ENCODE data around the gene DAP. TPM values are rescaled to one million over a fixed set of nuclear protein-coding genes. Genes with fewer than 3 reads are reported as not detected.

The DAP gene
- total RNA-seq, 1 donor from 2014 or later: 102 TPM

DNA sequence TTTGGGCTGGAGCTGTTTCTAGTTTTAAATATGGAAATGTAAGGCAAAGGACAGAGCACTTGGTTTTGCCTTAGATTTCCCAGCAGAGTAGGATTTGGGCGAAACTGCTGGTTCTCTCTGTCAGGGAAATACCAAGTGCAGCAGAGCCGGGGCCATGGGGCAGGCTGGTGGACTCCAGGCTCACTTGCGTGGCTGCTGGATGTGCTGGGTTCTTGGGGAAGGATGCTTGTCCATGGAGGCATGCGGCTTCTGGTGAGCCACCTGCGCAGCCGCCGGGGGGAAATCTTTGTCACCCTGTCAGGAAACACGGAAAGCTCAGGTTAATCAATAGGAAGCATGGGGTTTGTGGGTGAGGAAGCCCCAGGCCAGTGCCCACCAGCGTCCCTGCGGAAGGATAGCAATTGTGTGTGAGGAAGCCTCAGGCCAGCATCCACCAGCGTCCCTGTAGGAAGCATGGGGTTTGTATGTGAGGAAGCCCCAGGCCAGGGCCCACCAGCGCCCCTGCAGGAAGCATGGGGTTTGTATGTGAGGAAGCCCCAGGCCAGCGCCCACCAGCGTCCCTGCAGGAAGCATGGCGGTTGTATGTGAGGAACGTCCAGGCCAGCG, 80.1 kb downstream of the DAP start:
- Mint-ChIP-seq H3K36me3 (peaks cover 34% of the 10 kb centered on the region), H3K27ac (no peak overlapping the region), H3K4me3 (no peak overlapping the region), H3K4me1 (ENCODE audit: unreplicated experiment) (peaks cover 5% of the 10 kb centered on the region), H3K9me3 (no peaks in the 10 kb centered on the region), H3K27me3 (no peaks in the 10 kb centered on the region)
- no peak for DNase-seq (ENCODE audit: extremely low spot score, unreplicated experiment)
- TF ChIP-seq CTCF (conservative IDR thresholded peaks at IDR 0.05): no peak

- no peak for DNase-seq (ENCODE audit: extremely low spot score, unreplicated experiment)
- no peaks in the 10 kb centered on the region for H3K9me3 Mint-ChIP-seq
- H3K4me3 Mint-ChIP-seq: no peak overlapping the region
- H3K36me3 Mint-ChIP-seq: peaks cover 25% of the 10 kb centered on the region
- no peak overlapping the region for H3K27ac Mint-ChIP-seq
- H3K27me3 Mint-ChIP-seq: peaks cover 3% of the 10 kb centered on the region
- H3K4me1 Mint-ChIP-seq (ENCODE audit: unreplicated experiment): no peaks in the 10 kb centered on the region
- no peak for TF ChIP-seq CTCF (conservative IDR thresholded peaks at IDR 0.05)
Measured at GRCh38 chr5:10679336-10679988, 81.6 kb downstream of the DAP start.

DNA sequence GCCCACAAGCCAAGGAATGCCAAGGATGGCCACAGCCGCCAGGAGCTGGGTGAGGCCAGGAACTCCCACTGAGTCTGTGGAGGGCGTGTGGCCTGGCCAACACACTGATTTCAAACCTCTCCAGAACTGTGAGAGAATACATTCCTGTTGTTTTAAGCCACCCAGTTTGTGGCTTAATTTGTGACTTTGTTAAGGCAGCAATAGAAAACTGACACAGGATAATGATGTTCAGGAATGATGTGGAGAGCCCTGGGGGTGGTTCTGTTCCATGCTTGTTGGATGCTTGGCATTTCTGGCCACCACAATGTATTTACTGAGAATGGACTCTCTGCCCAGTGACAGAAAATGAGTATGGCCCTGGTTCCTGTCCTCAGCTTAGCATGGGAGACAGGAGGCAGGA, 82.8 kb downstream of the DAP start:
- no peaks in the 10 kb centered on the region for H3K9me3 Mint-ChIP-seq
- H3K27ac Mint-ChIP-seq: no peak overlapping the region
- H3K4me3 Mint-ChIP-seq: no peak overlapping the region
- H3K27me3 Mint-ChIP-seq: peaks cover 6% of the 10 kb centered on the region
- no peak for DNase-seq (ENCODE audit: extremely low spot score, unreplicated experiment)
- no peaks in the 10 kb centered on the region for H3K4me1 Mint-ChIP-seq (ENCODE audit: unreplicated experiment)
- no peak for TF ChIP-seq CTCF (conservative IDR thresholded peaks at IDR 0.05)
- H3K36me3 Mint-ChIP-seq: peaks cover 25% of the 10 kb centered on the region

DNA sequence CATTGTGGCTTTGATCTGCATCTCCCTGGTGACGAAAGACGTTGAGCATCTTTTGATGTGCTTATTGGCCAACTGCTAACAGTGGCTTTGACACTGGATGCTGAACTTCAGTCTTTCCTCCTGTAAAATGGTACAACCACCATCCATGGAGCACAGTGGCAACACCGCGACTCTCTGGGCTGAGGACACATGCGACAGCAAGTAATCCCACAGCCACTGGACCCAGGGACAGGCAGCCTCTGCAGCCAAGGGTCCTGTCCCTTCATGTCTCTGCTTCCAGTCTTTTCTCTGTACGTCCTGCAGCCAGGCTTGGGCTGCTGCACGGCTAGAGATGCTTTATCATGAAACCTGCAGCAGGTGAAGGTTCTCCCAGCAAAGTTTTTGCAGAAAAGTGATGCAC, 83.5 kb downstream of the DAP start:
- H3K4me1 Mint-ChIP-seq (ENCODE audit: unreplicated experiment): no peaks in the 10 kb centered on the region
- H3K27ac Mint-ChIP-seq: no peak overlapping the region

DNA sequence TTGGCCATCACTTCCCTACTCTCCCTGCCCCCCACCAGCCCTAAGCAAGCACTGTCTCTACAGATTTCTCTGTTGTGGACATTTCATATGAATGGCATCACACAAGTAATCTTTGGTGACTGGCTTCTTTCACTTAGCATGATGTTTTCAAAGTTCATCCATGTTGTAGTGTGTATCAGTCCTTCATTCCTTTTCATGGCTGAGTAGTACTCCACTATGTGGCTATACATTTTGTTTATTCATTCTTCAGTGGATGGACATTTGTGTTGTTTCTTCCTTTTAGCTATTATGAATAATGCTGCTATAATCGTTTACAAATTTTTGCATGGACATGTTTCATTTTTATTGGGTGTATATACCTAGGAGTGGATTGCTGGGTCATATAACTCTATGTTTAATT, 84.1 kb downstream of the DAP start:
- H3K27me3 Mint-ChIP-seq: peaks cover 6% of the 10 kb centered on the region
- peaks cover 25% of the 10 kb centered on the region for H3K36me3 Mint-ChIP-seq
- H3K4me3 Mint-ChIP-seq: no peak overlapping the region
- H3K9me3 Mint-ChIP-seq: no peaks in the 10 kb centered on the region
- H3K4me1 Mint-ChIP-seq (ENCODE audit: unreplicated experiment): no peaks in the 10 kb centered on the region
- no peak for TF ChIP-seq CTCF (conservative IDR thresholded peaks at IDR 0.05)
- no peak for DNase-seq (ENCODE audit: extremely low spot score, unreplicated experiment)
- H3K27ac Mint-ChIP-seq: no peak overlapping the region

More for the DNA sequence above, 83.5 kb downstream of the DAP start:
- Mint-ChIP-seq H3K36me3 (peaks cover 25% of the 10 kb centered on the region), H3K9me3 (no peaks in the 10 kb centered on the region), H3K4me3 (no peak overlapping the region), H3K27me3 (peaks cover 6% of the 10 kb centered on the region)
- no peak for TF ChIP-seq CTCF (conservative IDR thresholded peaks at IDR 0.05)
- DNase-seq (ENCODE audit: extremely low spot score, unreplicated experiment): no peak

Measured in type B pancreatic cell (in vitro differentiated cells).